SU-DHL-6 (cell line): ENCODE measurements around the gene ZMIZ1.

Experiments
- EZH2phosphoT487 ChIP-seq: fragments of 200-600 bp; sonication (generic), shearing (Covaris generic); conservative IDR thresholded peaks from 2 replicates; pipeline ENCODE4 v1.6.1; 2018; ENCODE audit warnings: mild to moderate bottlenecking, antibody characterized with exemption, low read length, moderate library complexity, mixed read lengths
- TF ChIP-seq, protein P1 (sequence below): fragments of 200-600 bp; sonication (generic); IDR thresholded peaks from one replicate; pipeline ENCODE4 v1.5.1; 2017; ENCODE audit warnings: antibody characterized with exemption, mild to moderate bottlenecking, low read length, moderate library complexity; ENCODE audit not compliant: insufficient read depth, poor library complexity, severe bottlenecking

- no peak for TF ChIP-seq EZH2phosphoT487
- TF ChIP-seq, protein P1, sequence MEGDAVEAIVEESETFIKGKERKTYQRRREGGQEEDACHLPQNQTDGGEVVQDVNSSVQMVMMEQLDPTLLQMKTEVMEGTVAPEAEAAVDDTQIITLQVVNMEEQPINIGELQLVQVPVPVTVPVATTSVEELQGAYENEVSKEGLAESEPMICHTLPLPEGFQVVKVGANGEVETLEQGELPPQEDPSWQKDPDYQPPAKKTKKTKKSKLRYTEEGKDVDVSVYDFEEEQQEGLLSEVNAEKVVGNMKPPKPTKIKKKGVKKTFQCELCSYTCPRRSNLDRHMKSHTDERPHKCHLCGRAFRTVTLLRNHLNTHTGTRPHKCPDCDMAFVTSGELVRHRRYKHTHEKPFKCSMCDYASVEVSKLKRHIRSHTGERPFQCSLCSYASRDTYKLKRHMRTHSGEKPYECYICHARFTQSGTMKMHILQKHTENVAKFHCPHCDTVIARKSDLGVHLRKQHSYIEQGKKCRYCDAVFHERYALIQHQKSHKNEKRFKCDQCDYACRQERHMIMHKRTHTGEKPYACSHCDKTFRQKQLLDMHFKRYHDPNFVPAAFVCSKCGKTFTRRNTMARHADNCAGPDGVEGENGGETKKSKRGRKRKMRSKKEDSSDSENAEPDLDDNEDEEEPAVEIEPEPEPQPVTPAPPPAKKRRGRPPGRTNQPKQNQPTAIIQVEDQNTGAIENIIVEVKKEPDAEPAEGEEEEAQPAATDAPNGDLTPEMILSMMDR: no peak
Measured at GRCh38 chr10:79067241-79068202, 1.2 kb upstream of the ZMIZ1 start.
